ENCODE results near the gene PRXL2B.

DNA sequence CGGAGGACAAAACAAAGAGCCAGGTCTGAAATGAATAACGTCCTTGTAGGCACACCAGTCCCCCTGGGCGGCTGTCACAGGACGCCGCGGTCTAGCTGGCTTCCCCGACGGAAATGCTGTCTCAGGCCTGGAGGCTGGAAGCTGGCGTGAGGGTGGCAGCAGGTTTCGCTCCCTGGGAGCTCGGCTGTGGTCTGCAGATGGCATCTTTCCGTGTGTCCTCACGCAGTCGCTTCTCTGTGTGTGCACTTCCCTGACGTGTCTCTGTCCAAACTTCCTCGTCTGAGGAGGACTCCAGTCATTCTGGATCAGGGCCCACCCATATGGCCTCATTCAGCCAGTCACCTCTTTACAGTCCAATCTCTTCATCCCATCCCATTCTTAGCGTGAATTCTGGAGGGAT is 16.2 kb upstream of the PRXL2B start:
- TF ChIP-seq, protein P1, sequence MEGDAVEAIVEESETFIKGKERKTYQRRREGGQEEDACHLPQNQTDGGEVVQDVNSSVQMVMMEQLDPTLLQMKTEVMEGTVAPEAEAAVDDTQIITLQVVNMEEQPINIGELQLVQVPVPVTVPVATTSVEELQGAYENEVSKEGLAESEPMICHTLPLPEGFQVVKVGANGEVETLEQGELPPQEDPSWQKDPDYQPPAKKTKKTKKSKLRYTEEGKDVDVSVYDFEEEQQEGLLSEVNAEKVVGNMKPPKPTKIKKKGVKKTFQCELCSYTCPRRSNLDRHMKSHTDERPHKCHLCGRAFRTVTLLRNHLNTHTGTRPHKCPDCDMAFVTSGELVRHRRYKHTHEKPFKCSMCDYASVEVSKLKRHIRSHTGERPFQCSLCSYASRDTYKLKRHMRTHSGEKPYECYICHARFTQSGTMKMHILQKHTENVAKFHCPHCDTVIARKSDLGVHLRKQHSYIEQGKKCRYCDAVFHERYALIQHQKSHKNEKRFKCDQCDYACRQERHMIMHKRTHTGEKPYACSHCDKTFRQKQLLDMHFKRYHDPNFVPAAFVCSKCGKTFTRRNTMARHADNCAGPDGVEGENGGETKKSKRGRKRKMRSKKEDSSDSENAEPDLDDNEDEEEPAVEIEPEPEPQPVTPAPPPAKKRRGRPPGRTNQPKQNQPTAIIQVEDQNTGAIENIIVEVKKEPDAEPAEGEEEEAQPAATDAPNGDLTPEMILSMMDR (IDR thresholded peaks at IDR 0.05) = no peak
- TF ChIP-seq POLR2A (IDR thresholded peaks at IDR 0.05) = no peak
